Liver (tissue), 9 donors: ENCODE data around the gene NTM. TPM values are rescaled to one million over a fixed set of nuclear protein-coding genes. Genes with fewer than 3 reads are reported as not detected.

Source experiments
- DNase-seq: peaks from one replicate; pipeline ENCODE4 v3.0.0-alpha.2; 2017; ENCODE audit warnings: low spot score
- H3K27ac ChIP-seq, 2 donors: one replicate each; pipeline ENCODE4 v1.7.0; 2013; ENCODE audit warnings: inconsistent platforms in 2 of 2, low read length in 2 of 2, control low read depth in 1 of 2, low read depth in 1 of 2, mild to moderate bottlenecking in 1 of 2
- H3K27me3 ChIP-seq, 4 donors: one replicate each; pipeline versions ENCODE4 v1.6.1 to v1.7.0; 2013; ENCODE audit warnings: low read length in 3 of 4, inconsistent platforms in 1 of 4, mild to moderate bottlenecking in 1 of 4, moderate library complexity in 1 of 4; ENCODE audit not compliant: control insufficient read depth in 4 of 4, insufficient read depth in 4 of 4
- H3K36me3 ChIP-seq, 4 donors: one replicate each; pipeline versions ENCODE4 v1.6.1 to v1.7.0; 2013; ENCODE audit warnings: low read length in 3 of 4, mild to moderate bottlenecking in 3 of 4, low read depth in 1 of 4, moderate library complexity in 1 of 4; ENCODE audit not compliant: control insufficient read depth in 4 of 4, insufficient read depth in 3 of 4
- H3K4me1 ChIP-seq, 4 donors: one replicate each; pipeline versions ENCODE4 v1.6.1 to v1.7.0; 2013; ENCODE audit warnings: low read length in 3 of 4, mild to moderate bottlenecking in 3 of 4, moderate library complexity in 1 of 4; ENCODE audit not compliant: control insufficient read depth in 4 of 4, insufficient read depth in 4 of 4
- H3K4me3 ChIP-seq, 3 donors: one replicate each; pipeline versions ENCODE4 v1.6.1 to v1.7.0; 2013; ENCODE audit warnings: low read length in 3 of 3, control low read depth in 1 of 3, low read depth in 1 of 3, mild to moderate bottlenecking in 1 of 3
- H3K9ac ChIP-seq, 2 donors: one replicate each; pipeline ENCODE4 v1.7.0; 2013; ENCODE audit warnings: low read length in 2 of 2, mild to moderate bottlenecking in 2 of 2, moderate library complexity in 2 of 2, control low read depth in 1 of 2, low read depth in 1 of 2
- H3K9me3 ChIP-seq, 4 donors: one replicate each; pipeline versions ENCODE4 v1.6.1 to v1.7.0; 2013; ENCODE audit warnings: low read length in 3 of 4; ENCODE audit not compliant: control insufficient read depth in 4 of 4
- ATF3 ChIP-seq: IDR thresholded peaks from 2 replicates; pipeline ENCODE4 v1.6.1; 2016; ENCODE audit warnings: antibody characterized with exemption
- CTCF ChIP-seq: fragments of 150-350 bp; IDR thresholded peaks from 2 replicates; pipeline ENCODE4 v1.5.1; 2017; ENCODE audit warnings: improper control_type of control experiment, low read depth, low read length; ENCODE audit not compliant: missing input control
- EGR1 ChIP-seq, 2 donors: IDR thresholded peaks; 2 replicates each; pipeline ENCODE4 v1.6.1; 2016 to 2018; ENCODE audit warnings: antibody characterized with exemption in 2 of 2, low read depth in 2 of 2
- FOXA1 ChIP-seq: IDR thresholded peaks from 2 replicates; pipeline ENCODE4 v1.6.1; 2016; ENCODE audit warnings: antibody characterized with exemption
- FOXA2 ChIP-seq: IDR thresholded peaks from 2 replicates; pipeline ENCODE4 v1.6.1; 2016; ENCODE audit warnings: antibody characterized with exemption
- HNF4A ChIP-seq, 2 donors: conservative IDR thresholded peaks; 2 replicates each; pipeline ENCODE4 v1.6.1; 2016; ENCODE audit warnings: antibody characterized with exemption in 2 of 2, mild to moderate bottlenecking in 2 of 2
- JUND ChIP-seq, 2 donors: IDR thresholded peaks; 2 replicates each; pipeline ENCODE4 v1.6.1; 2016; ENCODE audit warnings: antibody characterized with exemption in 2 of 2
- MAX ChIP-seq: IDR thresholded peaks from 2 replicates; pipeline ENCODE4 v1.6.1; 2016; ENCODE audit warnings: antibody characterized with exemption
- NR2F2 ChIP-seq: IDR thresholded peaks from 2 replicates; pipeline ENCODE4 v1.6.1; 2016; ENCODE audit warnings: antibody characterized with exemption
- RAD21 ChIP-seq, 2 donors: IDR thresholded peaks; 2 replicates each; pipeline ENCODE4 v1.6.1; 2016; ENCODE audit warnings: antibody characterized with exemption in 2 of 2, mild to moderate bottlenecking in 2 of 2
- REST ChIP-seq: IDR thresholded peaks from 2 replicates; pipeline ENCODE4 v1.6.1; 2016; ENCODE audit warnings: antibody characterized with exemption, mild to moderate bottlenecking
- RXRA ChIP-seq, 2 donors: IDR thresholded peaks; 2 replicates each; pipeline ENCODE4 v1.6.1; 2017 to 2018; ENCODE audit warnings: antibody characterized with exemption in 2 of 2, mild to moderate bottlenecking in 1 of 2
- SP1 ChIP-seq: IDR thresholded peaks from 2 replicates; pipeline ENCODE4 v1.6.1; 2018; ENCODE audit warnings: antibody characterized with exemption, mild to moderate bottlenecking
- TAF1 ChIP-seq: conservative IDR thresholded peaks from 2 replicates; pipeline ENCODE4 v1.6.1; 2016; ENCODE audit warnings: antibody characterized with exemption, mild to moderate bottlenecking
- YY1 ChIP-seq: IDR thresholded peaks from 2 replicates; pipeline ENCODE4 v1.6.1; 2016; ENCODE audit warnings: antibody characterized with exemption, mild to moderate bottlenecking
- WGBS: extraction: QIAGEN DNeasy Blood & Tissue Kit; methylation state at CpG from one replicate; pipeline ENCODE4 v1.1.7; 2013; 5-methylcytosine and 5-hydroxymethylcytosine counted together
- polyA plus RNA-seq, 2 donors: library from polyadenylated mRNA; stranded (reverse) in 1 of 2; unstranded in 1 of 2; fragments of 200-250 nt in 1 of 2; fragments of >200 nt in 1 of 2; fragmentation: Nextera tagmentation in 1 of 2; extraction: Ambion mirVana in 1 of 2; gene quantifications; one replicate each; pipeline versions ENCODE4 v1.2.1 to v1.2.3, GENCODE V29; 2013 to 2015
- total RNA-seq, 2 donors: library from RNA; depleted of rRNA; stranded (reverse); fragments of >200 nt; gene quantifications; one replicate each; pipeline ENCODE4 v1.2.3, GENCODE V29; 2014
- donor health status: healthy.
- donor health status: healthy.
- donor health status: healthy.
- donor health status: healthy.
- donor health status: healthy.

The NTM gene
- total and polyA plus RNA-seq, 4 donors, result 0.08 to 1.1 (median 0.08) TPM; not detected in 1

- H3K9ac ChIP-seq, result no peak overlapping the region
- WGBS, result 49% methylated on average over 5 of the region's 5 CpGs
- TF ChIP-seq HNF4A (conservative IDR thresholded peaks at IDR 0.05) (no peak), YY1 (no peak), CTCF (no peak), FOXA2 (no peak), REST (no peak), NR2F2 (no peak), RXRA (IDR thresholded peaks at IDR 0.05) (no peak), ATF3 (no peak), SP1 (no peak), RAD21 (IDR thresholded peaks at IDR 0.05) (no peak), FOXA1 (no peak)
Observed at GRCh38 chr11:131327421-131327820, 43.0 kb upstream of the NTM start.

GRCh38 chr11:131328843-131329242 is 41.6 kb upstream of the NTM start:
- Histone ChIP-seq H3K9ac (no peak overlapping the region), H3K9me3 (peaks cover 0 to 5% (median 0%) of the 10 kb centered on the region in 4 donors), H3K27ac (no peak overlapping the region), H3K4me1 (no peaks in the 10 kb centered on the region), H3K27me3 (peaks cover 0 to 2% (median under 1%) of the 10 kb centered on the region in 4 donors), H3K36me3 (no peaks in the 10 kb centered on the region), H3K4me3 (no peak overlapping the region)
- no peak for TF ChIP-seq JUND (IDR thresholded peaks at IDR 0.05)
- no peak for TF ChIP-seq CTCF
- no peak for TF ChIP-seq REST
- TF ChIP-seq FOXA2, result no peak
- no peak for TF ChIP-seq ATF3
- TF ChIP-seq MAX, result no peak
- no peak for TF ChIP-seq SP1
- no peak for TF ChIP-seq NR2F2
- no peak for TF ChIP-seq RXRA (IDR thresholded peaks at IDR 0.05)
- no peak for TF ChIP-seq TAF1
- TF ChIP-seq RAD21 (IDR thresholded peaks at IDR 0.05), result no peak
- no peak for TF ChIP-seq EGR1 (IDR thresholded peaks at IDR 0.05; ENCODE audit: low read depth in 2 of 2)
- 73% methylated on average over 3 of the region's 3 CpGs for WGBS
- no peak for DNase-seq

More at GRCh38 chr11:131327421-131327820, 43.0 kb upstream of the NTM start:
- no peak for DNase-seq
- H3K27ac ChIP-seq, result no peak overlapping the region
- no peak overlapping the region for H3K4me3 ChIP-seq
- no peaks in the 10 kb centered on the region for H3K4me1 ChIP-seq
- no peaks in the 10 kb centered on the region for H3K36me3 ChIP-seq
- peaks cover 0 to 5% (median 2%) of the 10 kb centered on the region in 4 donors for H3K9me3 ChIP-seq
- peaks cover 0 to 2% (median under 1%) of the 10 kb centered on the region in 4 donors for H3K27me3 ChIP-seq
